SU-DHL-6 (cell line): Measurements from ENCODE around the gene HMGCL.
A peak's percentile ranks its signal among the peaks of the same experiment; 100 is the strongest.

ENCODE experiments used
- H2AFZ ChIP-seq: fragments of 200-600 bp; sonication (generic); 2 replicates; pipeline ENCODE4 v1.6.1; 2014; ENCODE audit warnings: low read depth, mild to moderate bottlenecking, moderate library complexity, mixed read lengths, antibody characterized with exemption, low read length; ENCODE audit not compliant: severe bottlenecking
- H3F3A ChIP-seq: fragments of 200-600 bp; shearing (Covaris generic); 2 replicates; pipeline ENCODE4 v1.6.0; 2016; ENCODE audit warnings: antibody characterized with exemption, mild to moderate bottlenecking; ENCODE audit not compliant: insufficient read depth
- H3K27ac ChIP-seq: fragments of 200-600 bp; sonication (generic); 2 replicates; pipeline ENCODE4 v1.5.1; 2016; ENCODE audit warnings: low read depth, mild to moderate bottlenecking, low read length, moderate library complexity, mixed read lengths
- H3K27me3 ChIP-seq: fragments of 200-600 bp; sonication (generic), shearing (Covaris generic); 2 replicates; pipeline ENCODE4 v1.6.0; 2014; ENCODE audit warnings: mild to moderate bottlenecking, low read length
- H3K36me3 ChIP-seq: fragments of 200-600 bp; sonication (generic); 2 replicates; pipeline ENCODE4 v1.6.1; 2014; ENCODE audit warnings: mild to moderate bottlenecking, low read length, mixed read lengths
- H3K4me2 ChIP-seq: fragments of 300-600, 200-600 bp; shearing (Covaris generic), sonication (generic); 2 replicates; pipeline ENCODE4 v1.6.0; 2014; ENCODE audit warnings: low read length, low read depth, mild to moderate bottlenecking; ENCODE audit not compliant: poor library complexity, severe bottlenecking
- H3K4me3 ChIP-seq: fragments of 200-600 bp; sonication (generic); 2 replicates; pipeline ENCODE4 v1.5.1; 2014; ENCODE audit warnings: antibody characterized with exemption, low read length, mild to moderate bottlenecking, mixed read lengths; ENCODE audit not compliant: insufficient read depth, poor library complexity, severe bottlenecking
- H3K79me2 ChIP-seq: fragments of 200-600 bp; sonication (generic); 2 replicates; pipeline ENCODE4 v1.6.1; 2014; ENCODE audit warnings: mild to moderate bottlenecking, low read length, moderate library complexity; ENCODE audit not compliant: insufficient read depth
- H3K9ac ChIP-seq: fragments of 200-600 bp; sonication (generic); 2 replicates; pipeline ENCODE4 v1.7.0; 2014; ENCODE audit warnings: mild to moderate bottlenecking, low read length
- H3K9me2 ChIP-seq: fragments of 200-600 bp; sonication (generic); replicated peaks from 2 replicates; pipeline ENCODE4 v1.6.1; 2014; ENCODE audit warnings: low read length; ENCODE audit not compliant: insufficient read depth
- H3K9me3 ChIP-seq: fragments of 200-600 bp; sonication (generic); 2 replicates; pipeline ENCODE4 v1.6.1; 2014; ENCODE audit warnings: low read length, mixed read lengths; ENCODE audit not compliant: insufficient read depth
- H4K20me1 ChIP-seq: fragments of 200-600 bp; sonication (generic); 2 replicates; pipeline ENCODE4 v1.6.1; 2014; ENCODE audit warnings: low read depth, mild to moderate bottlenecking, antibody characterized with exemption, low read length, moderate library complexity, mixed read lengths
- EZH2phosphoT487 ChIP-seq: fragments of 200-600 bp; sonication (generic), shearing (Covaris generic); conservative IDR thresholded peaks from 2 replicates; pipeline ENCODE4 v1.6.1; 2018; ENCODE audit warnings: mild to moderate bottlenecking, antibody characterized with exemption, low read length, moderate library complexity, mixed read lengths
- TF ChIP-seq, protein P1 (sequence below): fragments of 200-600 bp; sonication (generic); IDR thresholded peaks from one replicate; pipeline ENCODE4 v1.5.1; 2017; ENCODE audit warnings: antibody characterized with exemption, mild to moderate bottlenecking, low read length, moderate library complexity; ENCODE audit not compliant: insufficient read depth, poor library complexity, severe bottlenecking

Gene HMGCL

DNA sequence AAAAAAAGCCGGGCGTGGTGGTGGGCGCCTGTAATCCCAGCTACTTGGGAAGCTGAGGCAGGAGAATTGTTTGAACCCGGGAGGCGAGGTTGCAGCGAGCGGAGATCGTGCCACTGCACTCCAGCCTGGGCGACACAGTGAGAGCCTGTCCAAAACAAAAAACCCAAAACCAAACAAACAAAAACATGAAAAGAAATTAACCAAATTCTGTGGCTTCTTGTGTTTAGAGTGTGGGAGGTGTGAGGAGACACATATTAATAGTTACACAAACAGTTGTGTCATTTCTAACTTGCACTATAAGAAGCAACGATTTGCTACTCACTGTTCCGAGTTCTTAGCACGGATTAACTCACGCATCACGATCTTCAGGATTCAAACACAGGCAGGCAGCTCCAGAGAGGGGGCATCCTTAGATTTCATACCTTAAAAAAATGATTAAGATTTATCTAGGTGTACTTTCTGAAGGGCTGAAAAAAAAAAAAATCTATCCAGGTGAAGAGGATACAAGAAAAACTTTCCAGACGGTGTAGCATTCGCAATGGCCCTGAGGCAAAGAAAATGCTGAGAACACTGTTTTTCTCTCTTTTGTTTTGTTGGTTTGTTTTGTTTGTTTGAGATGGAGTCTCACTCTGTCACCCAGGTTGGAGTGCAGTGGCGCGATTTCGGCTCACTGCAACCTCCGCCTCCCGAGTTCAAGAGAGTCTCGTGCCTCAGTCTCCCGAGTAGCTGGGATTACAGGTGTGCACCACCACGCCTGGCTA, 713 bp upstream of the HMGCL start:
- Histone ChIP-seq H3K36me3 (no peaks in the 10 kb centered on the region), H2AFZ (peak overlapping the region; percentile 75), H3K4me2 (peak overlapping the region; percentile 88), H3K27me3 (no peaks in the 10 kb centered on the region), H3F3A (peaks cover 9% of the 10 kb centered on the region; the same call in 1 of the 2 replicates), H3K9me3 (no peaks in the 10 kb centered on the region), H3K79me2 (no peaks in the 10 kb centered on the region), H4K20me1 (no peaks in the 10 kb centered on the region), H3K4me3 (peak overlapping the region; percentile 74), H3K27ac (no peak overlapping the region), H3K9ac (peak overlapping the region; percentile 78), H3K9me2 (no peaks in the 10 kb centered on the region)
- TF ChIP-seq, protein P1, sequence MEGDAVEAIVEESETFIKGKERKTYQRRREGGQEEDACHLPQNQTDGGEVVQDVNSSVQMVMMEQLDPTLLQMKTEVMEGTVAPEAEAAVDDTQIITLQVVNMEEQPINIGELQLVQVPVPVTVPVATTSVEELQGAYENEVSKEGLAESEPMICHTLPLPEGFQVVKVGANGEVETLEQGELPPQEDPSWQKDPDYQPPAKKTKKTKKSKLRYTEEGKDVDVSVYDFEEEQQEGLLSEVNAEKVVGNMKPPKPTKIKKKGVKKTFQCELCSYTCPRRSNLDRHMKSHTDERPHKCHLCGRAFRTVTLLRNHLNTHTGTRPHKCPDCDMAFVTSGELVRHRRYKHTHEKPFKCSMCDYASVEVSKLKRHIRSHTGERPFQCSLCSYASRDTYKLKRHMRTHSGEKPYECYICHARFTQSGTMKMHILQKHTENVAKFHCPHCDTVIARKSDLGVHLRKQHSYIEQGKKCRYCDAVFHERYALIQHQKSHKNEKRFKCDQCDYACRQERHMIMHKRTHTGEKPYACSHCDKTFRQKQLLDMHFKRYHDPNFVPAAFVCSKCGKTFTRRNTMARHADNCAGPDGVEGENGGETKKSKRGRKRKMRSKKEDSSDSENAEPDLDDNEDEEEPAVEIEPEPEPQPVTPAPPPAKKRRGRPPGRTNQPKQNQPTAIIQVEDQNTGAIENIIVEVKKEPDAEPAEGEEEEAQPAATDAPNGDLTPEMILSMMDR: no peak
- no peak for TF ChIP-seq EZH2phosphoT487

DNA sequence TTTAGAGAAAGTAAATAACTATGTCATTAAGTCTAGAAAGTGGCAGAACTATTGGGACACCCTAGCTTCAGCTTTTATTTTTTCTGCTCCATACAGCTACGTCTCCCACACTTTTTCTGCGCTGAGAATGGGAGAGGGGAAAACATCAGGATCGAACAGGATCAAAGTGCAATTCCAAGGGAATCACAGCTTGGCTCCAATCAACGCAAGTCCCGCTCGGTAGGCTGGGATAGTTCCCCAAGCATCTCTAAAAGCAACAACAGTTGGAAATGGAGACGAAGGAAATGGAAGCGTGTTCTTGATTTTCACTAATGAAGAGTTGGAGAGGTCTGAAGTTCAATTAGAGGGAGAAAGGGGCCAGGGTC, 536 bp downstream of the HMGCL start:
- Histone ChIP-seq H3K9ac (peak overlapping the region; percentile 78), H3K4me3 (peak overlapping the region; percentile 74), H3K27ac (no peak overlapping the region), H2AFZ (peak overlapping the region; percentile 75), H3K4me2 (peak overlapping the region; percentile 88), H3K79me2 (no peaks in the 10 kb centered on the region), H3K36me3 (no peaks in the 10 kb centered on the region), H3K9me2 (no peaks in the 10 kb centered on the region), H3K27me3 (no peaks in the 10 kb centered on the region), H3K9me3 (no peaks in the 10 kb centered on the region), H3F3A (peaks cover 9% of the 10 kb centered on the region; the same call in 1 of the 2 replicates), H4K20me1 (no peaks in the 10 kb centered on the region)
- no peak for TF ChIP-seq EZH2phosphoT487
- TF ChIP-seq, protein P1: no peak

DNA sequence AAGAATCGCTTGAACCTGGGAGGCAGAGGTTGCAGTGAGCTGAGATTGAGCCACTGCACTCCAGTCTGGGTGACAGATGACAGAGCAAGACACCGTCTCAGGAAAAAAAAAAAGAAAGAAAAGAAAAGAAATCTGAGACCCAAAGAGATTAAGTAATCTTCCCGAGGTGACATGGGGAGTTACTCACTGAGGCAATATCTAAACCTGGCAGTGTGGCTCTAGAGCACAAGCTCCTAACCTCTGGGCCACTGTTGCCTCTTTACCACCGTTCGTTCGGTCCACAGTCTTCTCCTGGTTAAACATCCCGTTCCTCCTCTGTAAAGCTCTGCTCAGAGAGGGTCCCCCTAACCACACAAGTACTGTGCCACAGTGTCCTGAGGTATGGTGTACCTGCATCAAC, 1.5 kb downstream of the HMGCL start:
- Histone ChIP-seq H3K4me2 (peak overlapping the region; percentile 88), H3K27ac (no peak overlapping the region), H3K27me3 (no peaks in the 10 kb centered on the region), H2AFZ (no peak overlapping the region), H3K4me3 (no peak overlapping the region), H4K20me1 (no peaks in the 10 kb centered on the region), H3K9ac (no peak overlapping the region), H3K36me3 (no peaks in the 10 kb centered on the region), H3K9me3 (no peaks in the 10 kb centered on the region), H3K9me2 (no peaks in the 10 kb centered on the region), H3F3A (peaks cover 9% of the 10 kb centered on the region; the same call in 1 of the 2 replicates), H3K79me2 (no peaks in the 10 kb centered on the region)
- TF ChIP-seq EZH2phosphoT487: no peak
- TF ChIP-seq, protein P1: no peak
